ENCODE data around the gene NTHL1.

GRCh38 chr16:2043667-2044451 is 3.8 kb downstream of the NTHL1 start:
- TF ChIP-seq FOXM1 (IDR thresholded peaks at IDR 0.05; ENCODE audit: borderline replicate concordance) = no peak
- TF ChIP-seq ARNT (IDR thresholded peaks at IDR 0.05) = no peak
- TF ChIP-seq CTBP1 (IDR thresholded peaks at IDR 0.05; ENCODE audit: borderline replicate concordance) = no peak

All from HEK293T (cell line).